Heart right ventricle (tissue), 16 donors: ENCODE measurements around the gene KLK10. TPM values are rescaled to one million over a fixed set of nuclear protein-coding genes. Genes with fewer than 3 reads are reported as not detected.

Experiments
- ATAC-seq, 8 donors: fragments of 200-7000 bp; cut with Tn5 transposase; one replicate each; pipeline ENCODE4 v1.9.1; 2020; ENCODE audit warnings: mild to moderate bottlenecking in 8 of 8, moderate library complexity in 8 of 8, moderate number of reproducible peaks in 1 of 8
- DNase-seq, 2 donors: peaks; one replicate each; pipeline ENCODE4 v3.0.0-alpha.2; 2020
- H3K27ac ChIP-seq, 10 donors: fragments of 200-600 bp; sonication (generic) in 2 of 10; one replicate each; pipeline versions ENCODE4 v1.5.0 to v1.8.0; 2020 to 2022; ENCODE audit warnings: mild to moderate bottlenecking in 3 of 10
- H3K27me3 ChIP-seq, 7 donors: fragments of 200-600 bp; one replicate each; pipeline ENCODE4 v1.8.0; 2021 to 2022; ENCODE audit warnings: mild to moderate bottlenecking in 2 of 7
- H3K36me3 ChIP-seq, 9 donors: fragments of 200-600 bp; sonication (generic) in 1 of 9; one replicate each; pipeline versions ENCODE4 v1.5.0 to v1.8.0; 2020 to 2022; ENCODE audit warnings: mild to moderate bottlenecking in 2 of 9
- H3K4me1 ChIP-seq, 9 donors: fragments of 200-600 bp; sonication (generic) in 1 of 9; one replicate each; pipeline versions ENCODE4 v1.5.0 to v1.8.0; 2020 to 2022; ENCODE audit warnings: mild to moderate bottlenecking in 4 of 9
- H3K4me3 ChIP-seq, 10 donors: fragments of 200-600 bp; sonication (generic) in 2 of 10; one replicate each; pipeline versions ENCODE4 v1.5.0 to v1.8.0; 2020 to 2022; ENCODE audit warnings: mild to moderate bottlenecking in 7 of 10, moderate library complexity in 2 of 10
- H3K9me3 ChIP-seq, 11 donors: fragments of 200-600 bp in 10 of 11; sonication (generic) in 2 of 11; one replicate each; pipeline versions ENCODE4 v1.5.0 to v1.8.0; 2013 to 2022; ENCODE audit warnings: mild to moderate bottlenecking in 2 of 11, control low read depth in 1 of 11, moderate library complexity in 1 of 11
- CTCF ChIP-seq, 9 donors: fragments of 200-600 bp; sonication (generic) in 2 of 9; IDR thresholded peaks; one replicate each; pipeline versions ENCODE4 v1.5.0 to v1.8.0; 2021 to 2022; ENCODE audit warnings: antibody characterized with exemption in 9 of 9, mild to moderate bottlenecking in 5 of 9, moderate library complexity in 1 of 9
- WGBS, 2 donors: extraction: QIAGEN DNeasy Blood & Tissue Kit; methylation state at CpG; one replicate each; pipeline ENCODE4 v1.1.7; 2013; ENCODE audit warnings: inconsistent platforms in 1 of 2; 5-methylcytosine and 5-hydroxymethylcytosine counted together
- intact Hi-C, 10 donors: fragments of 100-400 bp; cut with DNase I; formaldehyde crosslinking; loops; one replicate each; pipeline versions ENCODE4 v1.11.1 to v1.14.2; 2022
- polyA plus RNA-seq, 2 donors: library from polyadenylated mRNA; stranded (reverse); fragments of 200-250 nt; gene quantifications; one replicate each; pipeline ENCODE4 v1.2.3, GENCODE V29; 2013
- total RNA-seq, 10 donors: library from RNA; stranded (reverse); fragmentation: NEBNext Ultra II Directional in 3 of 10; extraction: Animal tissue kit (Norgen Biotek cat#: 25700) in 3 of 10; gene quantifications; one replicate each; pipeline versions ENCODE4 v1.2.1 to v1.2.4, GENCODE V29; 2021 to 2023
- donor health status: Arrhythmogenic right ventricular cardiomyopathy.
- donor health status: ischemic (EF 13 %, LVEDD 7.1; RV severe dilation, severe dysfunction).
- donor health status: healthy with polysubstance abuse.
- donor health status: DM: no; HTN: yes; CAD: no.
- donor health status: DM: no; HTN: no; CAD: no.
- donor health status: ischemic (EF 25% LVEDD 6.9; RV normal size, moderate dysfunction).
- donor health status: ischemic (EF 25% LVEDD 5.7; RV mildly dilated, moderate dysfunction).
- donor health status: healthy.
- donor health status: DM: yes; HTN: yes; CAD: no.
- donor health status: Ischemic cardiomyopathy.
- donor health status: ischemic (EF 35%, LVEDD 5.7; RV mildly dilated, moderate dysfunction).
- donor health status: nonischemic (EF 11% LVEDD 7.7; RV severe dilation, severe dysfunction).
- donor health status: DM: yes; HTN: yes; CAD: no.
- donor health status: PGD.
- donor health status: ischemic (EF 29% LVEDD 5.4; RV normal size, mild dysfunction).
- donor health status: nonischemic (EF 23%, LVEDD 6.1; RV moderate dilation, normal function).

Gene KLK10
- total and polyA plus RNA-seq, 12 donors: 0.16 to 1.8 (median 0.42) TPM; not detected in 6

GRCh38 chr19:51000981-51001380 lies 18.5 kb downstream of the KLK10 start:
- no peak overlapping the region for H3K27ac ChIP-seq
- 32 to 33% methylated on average over 16 of the region's 16 CpGs for WGBS, 2 donors
- no peak for TF ChIP-seq CTCF (IDR thresholded peaks at IDR 0.05)
- no peak for ATAC-seq
- no peak overlapping the region for H3K4me3 ChIP-seq
- intact Hi-C loops: loop anchor here in 1 of 10 donors (10.0 kb wide), 1 partner anchor 66 kb away; no protein-coding TSS in a partner anchor
- no peaks in the 10 kb centered on the region for H3K36me3 ChIP-seq
- peaks cover 6 to 79% (median 67%) of the 10 kb centered on the region in 7 donors for H3K27me3 ChIP-seq
- no peaks in the 10 kb centered on the region for H3K9me3 ChIP-seq
- no peaks in the 10 kb centered on the region for H3K4me1 ChIP-seq
- DNase-seq: no peak

- Histone ChIP-seq H3K27me3 (peaks cover 6 to 79% (median 67%) of the 10 kb centered on the region in 7 donors), H3K27ac (no peak overlapping the region), H3K4me3 (no peak overlapping the region), H3K4me1 (no peaks in the 10 kb centered on the region), H3K36me3 (no peaks in the 10 kb centered on the region), H3K9me3 (no peaks in the 10 kb centered on the region)
- no peak for ATAC-seq
- intact Hi-C loops: loop anchor here in 1 of 10 donors (10.0 kb wide), 1 partner anchor 66 kb away; no protein-coding TSS in a partner anchor
- TF ChIP-seq CTCF (IDR thresholded peaks at IDR 0.05): no peak
- DNase-seq: no peak
- WGBS, 2 donors: 88 to 89% methylated on average over 10 of the region's 10 CpGs
Measured at GRCh38 chr19:51000426-51000825, 19.1 kb downstream of the KLK10 start.

GRCh38 chr19:50998686-50999085 lies 20.8 kb downstream of the KLK10 start:
- 74 to 81% methylated on average over 4 of the region's 4 CpGs for WGBS, 2 donors
- Histone ChIP-seq H3K4me1 (no peaks in the 10 kb centered on the region), H3K4me3 (no peak overlapping the region), H3K27ac (no peak overlapping the region), H3K9me3 (peaks cover 0 to 6% (median 0%) of the 10 kb centered on the region in 11 donors), H3K27me3 (peaks cover 6 to 65% (median 57%) of the 10 kb centered on the region in 7 donors), H3K36me3 (no peaks in the 10 kb centered on the region)
- DNase-seq: no peak
- TF ChIP-seq CTCF (IDR thresholded peaks at IDR 0.05): no peak
- no peak for ATAC-seq
- intact Hi-C loops: no loop called here

- TF ChIP-seq CTCF (IDR thresholded peaks at IDR 0.05): no peak
- peaks cover 6 to 59% (median 50%) of the 10 kb centered on the region in 7 donors for H3K27me3 ChIP-seq
- intact Hi-C loops: no loop called here
- no peaks in the 10 kb centered on the region for H3K36me3 ChIP-seq
- H3K27ac ChIP-seq: no peak overlapping the region
- ATAC-seq (no peak), DNase-seq (no peak)
- H3K9me3 ChIP-seq: peaks cover 0 to 6% (median 0%) of the 10 kb centered on the region in 11 donors
- no peak overlapping the region for H3K4me3 ChIP-seq
- H3K4me1 ChIP-seq: no peaks in the 10 kb centered on the region
- WGBS, 2 donors: 67 to 77% methylated on average over 5 of the region's 5 CpGs
Measured at GRCh38 chr19:50998061-50998460, 21.4 kb downstream of the KLK10 start.
